ENCODE data around the gene SKOR1. TPM values are rescaled to one million over a fixed set of nuclear protein-coding genes. Genes with fewer than 3 reads are reported as not detected.
A peak's percentile ranks its signal among the peaks of the same experiment; 100 is the strongest.

Gene SKOR1

GRCh38 chr15:67883234-67883773, 58.0 kb downstream of the SKOR1 start:
- H3K9ac ChIP-seq (ENCODE audit: low read depth, low read length, poor library complexity), result no peak overlapping the region
- H3K9me3 ChIP-seq (replicated peaks in 1 of 2; ENCODE audit: control insufficient read depth in 2 of 2, insufficient read depth in 1 of 2, low read depth in 1 of 2, low read length in 2 of 2), result no peaks in the 10 kb centered on the region
- H3K4me1 ChIP-seq (ENCODE audit: control insufficient read depth in 2 of 2, insufficient read depth in 1 of 2, low read depth in 1 of 2, low read length in 2 of 2), result peaks cover 13 to 21% of the 10 kb centered on the region in 2 donors
- H3K36me3 ChIP-seq (replicated peaks in 1 of 2; ENCODE audit: control insufficient read depth in 2 of 2, insufficient read depth in 2 of 2, low read length in 2 of 2), result no peaks in the 10 kb centered on the region
- H3K79me1 ChIP-seq (ENCODE audit: low read depth, low read length), result no peaks in the 10 kb centered on the region
- no peaks in the 10 kb centered on the region for H3K27me3 ChIP-seq (ENCODE audit: control insufficient read depth in 3 of 3, insufficient read depth in 3 of 3, low read depth in 1 of 3, low read length in 3 of 3)
- DNase-seq (ENCODE audit: low spot score), result no peak
- no peak overlapping the region for H2BK12ac ChIP-seq (ENCODE audit: low read length)
- no peak overlapping the region for H2BK15ac ChIP-seq (ENCODE audit: low read length)
- H3K23ac ChIP-seq (ENCODE audit: low read depth, low read length, poor library complexity), result no peak overlapping the region
- H3K18ac ChIP-seq (ENCODE audit: low read length), result no peak overlapping the region
- H3K14ac ChIP-seq (ENCODE audit: low read length), result no peak overlapping the region
- H3K4me3 ChIP-seq (ENCODE audit: low read length in 2 of 2), result no peak overlapping the region
- H2AFZ ChIP-seq (ENCODE audit: low read length), result peak overlapping the region; percentile 84
- no peak overlapping the region for H4K8ac ChIP-seq (ENCODE audit: low read depth, low read length)
- WGBS, 2 donors (ENCODE audit: extremely low coverage in 2 of 2, insufficient read length in 2 of 2, insufficient replicate concordance in 1 of 2), result no CpG with 5 or more reads among the region's 10 CpGs
- no peak overlapping the region for H4K91ac ChIP-seq (ENCODE audit: low read depth, low read length, poor library complexity)
- H3K27ac ChIP-seq (replicated peaks; ENCODE audit: low read length), result no peak overlapping the region
- H2AK5ac ChIP-seq (ENCODE audit: low read depth, low read length), result no peak overlapping the region
- H2BK120ac ChIP-seq (ENCODE audit: low read depth, low read length), result no peak overlapping the region
- H3K4me2 ChIP-seq (ENCODE audit: insufficient read depth, low read length, poor library complexity, severe bottlenecking), result no peak overlapping the region
- H2BK5ac ChIP-seq (ENCODE audit: low read length), result no peak overlapping the region
- no peak overlapping the region for H3K4ac ChIP-seq (ENCODE audit: low read length)

DNA sequence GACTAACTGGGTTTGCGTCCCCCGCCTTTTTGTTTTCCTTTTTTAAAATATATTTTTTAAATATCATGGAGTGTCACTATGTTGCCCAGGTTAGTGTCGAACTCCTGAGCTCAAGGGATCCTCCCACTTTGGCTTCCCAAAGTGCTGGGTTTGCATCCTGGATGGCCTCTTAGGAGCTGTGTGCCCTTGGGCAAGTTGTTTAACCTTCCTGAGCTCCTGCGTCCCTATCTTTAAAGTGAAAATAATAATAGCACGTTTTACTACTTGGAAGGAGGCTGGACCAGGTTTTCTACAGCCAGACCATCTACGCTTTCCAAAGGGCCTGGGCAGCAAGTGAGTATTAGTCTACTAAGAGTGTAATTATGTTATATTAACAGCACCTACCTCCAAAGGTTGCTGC, 58.7 kb downstream of the SKOR1 start:
- peak overlapping the region; percentile 61 for H2BK15ac ChIP-seq (ENCODE audit: low read length)
- DNase-seq (ENCODE audit: low spot score), result no peak
- no peak overlapping the region for H3K14ac ChIP-seq (ENCODE audit: low read length)
- H3K23ac ChIP-seq (ENCODE audit: low read depth, low read length, poor library complexity), result no peak overlapping the region
- peak overlapping the region; percentile 97 for H2AFZ ChIP-seq (ENCODE audit: low read length)
- no peak overlapping the region for H2BK12ac ChIP-seq (ENCODE audit: low read length)
- H4K91ac ChIP-seq (ENCODE audit: low read depth, low read length, poor library complexity), result no peak overlapping the region
- no peaks in the 10 kb centered on the region for H3K27me3 ChIP-seq (ENCODE audit: control insufficient read depth in 3 of 3, insufficient read depth in 3 of 3, low read depth in 1 of 3, low read length in 3 of 3)
- no peak overlapping the region for H2BK120ac ChIP-seq (ENCODE audit: low read depth, low read length)
- H3K18ac ChIP-seq (ENCODE audit: low read length), result peak overlapping the region; percentile 92
- peak overlapping the region in 1 of 2 donors; percentile 36 for H3K4me3 ChIP-seq (ENCODE audit: low read length in 2 of 2)
- peak overlapping the region; percentile 67 for H3K4me2 ChIP-seq (ENCODE audit: insufficient read depth, low read length, poor library complexity, severe bottlenecking)
- no peaks in the 10 kb centered on the region for H3K9me3 ChIP-seq (replicated peaks in 1 of 2; ENCODE audit: control insufficient read depth in 2 of 2, insufficient read depth in 1 of 2, low read depth in 1 of 2, low read length in 2 of 2)
- peaks cover 13 to 16% of the 10 kb centered on the region in 2 donors for H3K4me1 ChIP-seq (ENCODE audit: control insufficient read depth in 2 of 2, insufficient read depth in 1 of 2, low read depth in 1 of 2, low read length in 2 of 2)
- no peak overlapping the region for H3K9ac ChIP-seq (ENCODE audit: low read depth, low read length, poor library complexity)
- H3K4ac ChIP-seq (ENCODE audit: low read length), result no peak overlapping the region
- H2BK5ac ChIP-seq (ENCODE audit: low read length), result no peak overlapping the region
- H3K27ac ChIP-seq (replicated peaks; ENCODE audit: low read length), result no peak overlapping the region
- H2AK5ac ChIP-seq (ENCODE audit: low read depth, low read length), result no peak overlapping the region
- H4K8ac ChIP-seq (ENCODE audit: low read depth, low read length), result no peak overlapping the region
- no peaks in the 10 kb centered on the region for H3K79me1 ChIP-seq (ENCODE audit: low read depth, low read length)
- no peaks in the 10 kb centered on the region for H3K36me3 ChIP-seq (replicated peaks in 1 of 2; ENCODE audit: control insufficient read depth in 2 of 2, insufficient read depth in 2 of 2, low read length in 2 of 2)
- no CpG with 5 or more reads among the region's 6 CpGs for WGBS, 2 donors (ENCODE audit: extremely low coverage in 2 of 2, insufficient read length in 2 of 2, insufficient replicate concordance in 1 of 2)

Small RNAs within 50 kb of the gene (small RNA-seq; reads per million reads assigned to genes)
- not detected for gene RNU6-1 (ENCODE audit: insufficient read depth)
